Stomach smooth muscle (tissue), 2 donors: ENCODE data around the gene LSM14B.

Source experiments
- H3K27ac ChIP-seq: one replicate; pipeline ENCODE4 v1.7.0; 2013; ENCODE audit warnings: mild to moderate bottlenecking, low read length, inconsistent platforms
- H3K27me3 ChIP-seq, 2 donors: one replicate each; pipeline ENCODE4 v1.7.0; 2013; ENCODE audit warnings: low read length in 2 of 2; ENCODE audit not compliant: insufficient read depth in 2 of 2, control insufficient read depth in 1 of 2
- H3K36me3 ChIP-seq, 2 donors: one replicate each; pipeline ENCODE4 v1.7.0; 2013; ENCODE audit warnings: low read length in 2 of 2; ENCODE audit not compliant: control insufficient read depth in 2 of 2, insufficient read depth in 2 of 2
- H3K4me1 ChIP-seq: one replicate; pipeline ENCODE4 v1.7.0; 2013; ENCODE audit warnings: low read length; ENCODE audit not compliant: control insufficient read depth, insufficient read depth
- H3K4me3 ChIP-seq, 2 donors: one replicate each; pipeline ENCODE4 v1.7.0; 2013; ENCODE audit warnings: low read length in 2 of 2
- H3K9ac ChIP-seq, 2 donors: one replicate each; pipeline ENCODE4 v1.7.0; 2013; ENCODE audit warnings: low read length in 2 of 2, mild to moderate bottlenecking in 1 of 2
- H3K9me3 ChIP-seq, 2 donors: one replicate each; pipeline ENCODE4 v1.7.0; 2013; ENCODE audit warnings: low read length in 2 of 2; ENCODE audit not compliant: control insufficient read depth in 2 of 2
- donor health status: healthy.
- donor health status: Pancreatic carcinoma.

Gene LSM14B

DNA sequence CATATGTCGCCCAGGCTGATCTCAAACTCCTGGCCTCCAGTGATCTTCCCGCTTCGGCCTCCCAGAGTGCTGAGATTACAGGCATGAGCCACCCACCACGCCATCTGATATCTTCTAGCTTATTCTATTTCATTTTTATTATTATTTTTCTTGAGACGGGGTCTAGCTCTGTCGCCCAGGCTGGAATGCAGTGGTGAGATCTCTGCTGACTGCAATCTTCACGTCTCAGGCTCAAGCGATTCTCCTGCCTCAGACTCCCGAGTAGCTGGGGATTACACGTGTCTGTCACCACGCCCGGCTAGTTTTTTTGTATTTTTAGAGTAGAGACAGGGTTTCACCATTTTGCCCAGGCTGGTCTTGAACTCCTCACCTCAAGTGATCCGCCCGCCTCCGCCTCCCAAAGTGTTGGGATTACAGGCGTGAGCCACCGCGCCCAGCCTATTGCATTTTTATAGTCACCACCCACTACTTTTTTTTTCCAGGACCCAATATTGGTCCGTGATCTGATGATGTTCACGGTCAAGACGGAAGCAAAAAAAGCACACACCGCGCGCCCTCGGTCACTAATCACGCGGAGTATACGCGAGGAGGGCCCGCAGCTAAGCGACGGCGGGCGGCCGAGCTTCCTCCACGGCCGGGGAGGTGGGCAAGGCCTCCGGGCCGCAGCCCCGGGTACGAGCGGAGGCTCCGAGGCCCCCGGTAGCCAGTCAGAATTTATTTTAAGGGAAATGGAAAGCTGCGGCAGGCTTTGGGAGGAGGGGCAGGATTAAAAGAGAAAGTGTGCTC lies 1.1 kb upstream of the LSM14B start:
- Histone ChIP-seq H3K36me3 (peaks cover 11 to 16% of the 10 kb centered on the region in 2 donors), H3K27ac (peak overlapping the region; percentile 84), H3K4me1 (peaks cover 21% of the 10 kb centered on the region), H3K27me3 (peaks cover 9 to 16% of the 10 kb centered on the region in 2 donors), H3K4me3 (peak overlapping the region; percentile 77 to 81), H3K9ac (peak overlapping the region; percentile 64 to 79), H3K9me3 (no peaks in the 10 kb centered on the region)

- Histone ChIP-seq H3K27ac (peak overlapping the region; percentile 37), H3K4me3 (peak overlapping the region; percentile 72 to 79), H3K9me3 (no peaks in the 10 kb centered on the region), H3K4me1 (peaks cover 21% of the 10 kb centered on the region), H3K27me3 (peaks cover 3 to 5% of the 10 kb centered on the region in 2 donors), H3K36me3 (peaks cover 27 to 30% of the 10 kb centered on the region in 2 donors), H3K9ac (peak overlapping the region; percentile 55 to 62)
Measured at GRCh38 chr20:62122654-62123449, 577 bp downstream of the LSM14B start.

DNA sequence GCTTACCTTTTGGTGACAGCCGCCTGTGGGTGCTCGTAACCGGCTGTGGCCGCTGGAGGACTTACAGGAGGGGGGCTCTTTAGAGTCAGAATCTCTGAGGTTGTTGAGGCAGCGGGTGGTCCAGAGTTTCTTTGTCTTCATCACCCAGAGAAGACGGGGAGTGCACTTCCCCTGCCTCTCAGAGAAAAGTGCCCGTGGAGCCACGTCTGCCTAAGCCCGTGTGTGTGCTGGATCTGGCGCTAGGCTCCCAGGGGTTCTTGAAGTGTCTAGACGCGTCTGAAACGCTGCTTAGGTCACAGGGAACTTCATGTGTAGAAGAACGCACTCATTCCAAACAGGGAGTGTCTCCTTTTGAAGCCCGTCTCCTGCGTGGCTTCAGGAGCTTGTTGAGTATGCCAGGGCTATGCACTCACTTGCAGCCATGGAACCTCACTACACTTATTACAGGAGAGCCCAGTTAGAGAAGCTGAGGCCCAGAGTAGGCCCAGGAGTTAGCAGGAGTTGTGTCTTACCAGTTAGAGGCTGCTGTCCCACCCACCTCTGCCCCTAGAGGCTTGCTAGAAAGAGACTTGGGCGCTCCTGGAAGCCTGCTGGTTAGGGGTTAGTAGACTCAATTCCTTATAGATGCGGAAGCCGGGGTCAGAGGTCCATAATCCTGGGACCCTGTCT lies 1.3 kb downstream of the LSM14B start:
- Histone ChIP-seq H3K4me3 (peak overlapping the region; percentile 72 to 79), H3K4me1 (peaks cover 21% of the 10 kb centered on the region), H3K9ac (peak overlapping the region; percentile 55 to 62), H3K36me3 (peaks cover 34 to 37% of the 10 kb centered on the region in 2 donors), H3K9me3 (no peaks in the 10 kb centered on the region), H3K27me3 (peaks cover 0 to 3% of the 10 kb centered on the region in 2 donors), H3K27ac (peak overlapping the region; percentile 37)

GRCh38 chr20:62126141-62126540 lies 3.9 kb downstream of the LSM14B start:
- H3K9ac ChIP-seq: no peak overlapping the region
- no peak overlapping the region for H3K27ac ChIP-seq
- H3K4me3 ChIP-seq: no peak overlapping the region
- H3K36me3 ChIP-seq: peaks cover 56 to 58% of the 10 kb centered on the region in 2 donors
- peaks cover 18% of the 10 kb centered on the region for H3K4me1 ChIP-seq
- no peaks in the 10 kb centered on the region for H3K9me3 ChIP-seq
- no peaks in the 10 kb centered on the region for H3K27me3 ChIP-seq

- Histone ChIP-seq H3K4me1 (peaks cover 18% of the 10 kb centered on the region), H3K9me3 (no peaks in the 10 kb centered on the region), H3K4me3 (no peak overlapping the region), H3K9ac (no peak overlapping the region), H3K27me3 (no peaks in the 10 kb centered on the region), H3K27ac (no peak overlapping the region), H3K36me3 (peaks cover 72 to 75% of the 10 kb centered on the region in 2 donors)
Measured at GRCh38 chr20:62127799-62128198, 5.5 kb downstream of the LSM14B start.

- Histone ChIP-seq H3K36me3 (peaks cover 79 to 80% of the 10 kb centered on the region in 2 donors), H3K9me3 (no peaks in the 10 kb centered on the region), H3K4me3 (no peak overlapping the region), H3K4me1 (peaks cover 12% of the 10 kb centered on the region), H3K27ac (no peak overlapping the region), H3K9ac (no peak overlapping the region), H3K27me3 (no peaks in the 10 kb centered on the region)
Measured at GRCh38 chr20:62128502-62128901, 6.2 kb downstream of the LSM14B start.

- Histone ChIP-seq H3K4me1 (peaks cover 9% of the 10 kb centered on the region), H3K36me3 (peaks cover 81 to 84% of the 10 kb centered on the region in 2 donors), H3K27ac (no peak overlapping the region), H3K27me3 (no peaks in the 10 kb centered on the region), H3K4me3 (no peak overlapping the region), H3K9ac (no peak overlapping the region), H3K9me3 (no peaks in the 10 kb centered on the region)
Measured at GRCh38 chr20:62129731-62130531, 7.7 kb downstream of the LSM14B start.

- Histone ChIP-seq H3K4me1 (peaks cover 9% of the 10 kb centered on the region), H3K9me3 (no peaks in the 10 kb centered on the region), H3K9ac (no peak overlapping the region), H3K27me3 (no peaks in the 10 kb centered on the region), H3K4me3 (no peak overlapping the region), H3K36me3 (peaks cover 79 to 81% of the 10 kb centered on the region in 2 donors), H3K27ac (no peak overlapping the region)
Measured at GRCh38 chr20:62131560-62132320, 9.5 kb downstream of the LSM14B start.

- H3K4me3 ChIP-seq: no peak overlapping the region
- no peak overlapping the region for H3K27ac ChIP-seq
- no peaks in the 10 kb centered on the region for H3K9me3 ChIP-seq
- peak overlapping the region in 1 of 2 donors; percentile 12 for H3K9ac ChIP-seq
- peaks cover 9% of the 10 kb centered on the region for H3K4me1 ChIP-seq
- no peaks in the 10 kb centered on the region for H3K27me3 ChIP-seq
- H3K36me3 ChIP-seq: peaks cover 79 to 80% of the 10 kb centered on the region in 2 donors
Measured at GRCh38 chr20:62132421-62132820, 10.1 kb downstream of the LSM14B start.
